HepG2 (cell line): ENCODE measurements around the gene CHST13. TPM values are rescaled to one million over a fixed set of nuclear protein-coding genes. Genes with fewer than 3 reads are reported as not detected.

Experiments used
- ATAC-seq: fragments of 200-7000 bp; cut with Tn5 transposase; 3 replicates; pipeline ENCODE4 v1.9.1; 2020; ENCODE audit warnings: mild to moderate bottlenecking, moderate library complexity
- BruUV-seq: library from RNA; stranded (reverse); fragments of 400-500 nt; replicated peaks from 2 replicates; lab custom pipeline; 2021; lab: Mats Ljungman, UMichigan
- CTCF ChIA-PET: fragments of 300-600 bp; formaldehyde crosslinking; extraction: SDS; loops from one replicate; lab custom pipeline; 2021; ENCODE audit warnings: low total read pairs, inconsistent platforms, low intra/inter-chr PET ratio; lab: Yijun Ruan, JAX
- POLR2A ChIA-PET: fragments of 350-600 bp; sonication (Branson Sonifier 250); formaldehyde crosslinking; loops from one replicate; lab custom pipeline; 2020; ENCODE audit warnings: antibody characterized with exemption, inconsistent platforms; lab: Yijun Ruan, JAX
- DNase-seq: peaks from one replicate; pipeline ENCODE4 v3.0.0-alpha.2; 2015; ENCODE audit warnings: low spot score
- FAIRE-seq: peaks from 3 replicates; lab custom pipeline; 2011; peaks lifted over from hg19 to GRCh38; lab: Jason Lieb, UNC
- H2AFZ ChIP-seq: one replicate; pipeline ENCODE4 v1.6.1; 2011; ENCODE audit warnings: low read length, inconsistent platforms
- H3K27ac ChIP-seq: fragments of 300-600 bp; 3 replicates; pipeline ENCODE4 v1.8.0; 2011; ENCODE audit warnings: mixed run types, mild to moderate bottlenecking, mixed read lengths, low read length, inconsistent platforms; ENCODE audit not compliant: insufficient read depth; ENCODE audit errors: extremely low read length
- H3K27me3 ChIP-seq, 2 experiments: fragments of 200-600 bp in 1 of 2; 2 replicates in 1 of 2; 3 replicates in 1 of 2; pipeline versions ENCODE4 v1.6.0 to v1.8.0; 2011; ENCODE audit warnings: low read length in 2 of 2, mild to moderate bottlenecking in 2 of 2, moderate library complexity in 2 of 2, inconsistent platforms in 1 of 2; ENCODE audit not compliant: insufficient read depth in 2 of 2, control insufficient read depth in 1 of 2
- H3K36me3 ChIP-seq, 2 experiments: fragments of 200-600 bp in 1 of 2; replicated peaks in 1 of 2; 2 replicates in 1 of 2; 3 replicates in 1 of 2; pipeline versions ENCODE4 v1.5.1 to v1.8.0; 2011; ENCODE audit warnings: low read length in 2 of 2, inconsistent platforms in 1 of 2; ENCODE audit not compliant: insufficient read depth in 2 of 2, control insufficient read depth in 1 of 2
- H3K4me1 ChIP-seq: 2 replicates; pipeline ENCODE4 v1.5.1; 2012; ENCODE audit warnings: low read length, inconsistent platforms; ENCODE audit not compliant: insufficient read depth
- H3K4me2 ChIP-seq: 2 replicates; pipeline ENCODE4 v1.6.0; 2011; ENCODE audit warnings: low read depth, low read length, inconsistent platforms
- H3K4me3 ChIP-seq, 3 experiments: fragments of 200-600 bp in 1 of 3; sonication (generic), shearing (Covaris generic) in 1 of 3; replicated peaks in 1 of 3; 2 replicates each; pipeline ENCODE4 v1.5.1; 2011 to 2016; ENCODE audit warnings: low read length in 3 of 3, inconsistent platforms in 2 of 3, low read depth in 2 of 3, mild to moderate bottlenecking in 2 of 3, control low read depth in 1 of 3, mixed read lengths in 1 of 3; ENCODE audit not compliant: insufficient read depth in 1 of 3
- H3K79me2 ChIP-seq: one replicate; pipeline ENCODE4 v1.6.1; 2011; ENCODE audit warnings: low read length, inconsistent platforms; ENCODE audit not compliant: insufficient read depth
- H3K9ac ChIP-seq: 2 replicates; pipeline ENCODE4 v1.6.0; 2011; ENCODE audit warnings: mild to moderate bottlenecking, low read depth, low read length, inconsistent platforms; ENCODE audit not compliant: insufficient read depth
- H3K9me3 ChIP-seq: 2 replicates; pipeline ENCODE4 v1.5.1; 2012; ENCODE audit warnings: mild to moderate bottlenecking, low read length
- H4K20me1 ChIP-seq: 2 replicates; pipeline ENCODE4 v1.6.0; 2011; ENCODE audit warnings: inconsistent platforms, mild to moderate bottlenecking, low read length, moderate library complexity; ENCODE audit not compliant: insufficient read depth
- ASH2L ChIP-seq: fragments of 300-600, 200-600 bp; sonication (generic); IDR thresholded peaks from 2 replicates; pipeline ENCODE4 v1.7.0; 2017; ENCODE audit warnings: low read depth, mild to moderate bottlenecking, moderate library complexity, mixed read lengths, low read length; ENCODE audit not compliant: insufficient read length
- BRF2 ChIP-seq: sonication (generic); formaldehyde crosslinking; IDR thresholded peaks from 2 replicates; pipeline ENCODE4 v1.8.1; 2022; ENCODE audit warnings: mild to moderate bottlenecking, missing genetic modification reagents
- CSRNP1 ChIP-seq: sonication (generic); formaldehyde crosslinking; IDR thresholded peaks from 2 replicates; pipeline ENCODE4 v1.8.1; 2023; ENCODE audit warnings: mild to moderate bottlenecking, missing genetic modification reagents
- ESRRA ChIP-seq: sonication (generic); formaldehyde crosslinking; IDR thresholded peaks from 2 replicates; pipeline ENCODE4 v1.5.1; 2020; ENCODE audit warnings: mild to moderate bottlenecking, low read depth, missing genetic modification reagents
- ETV6 ChIP-seq: sonication (generic); formaldehyde crosslinking; conservative IDR thresholded peaks from 2 replicates; pipeline ENCODE4 v1.4.0; 2020; ENCODE audit warnings: missing genetic modification reagents
- HDAC2 ChIP-seq: sonication (generic); formaldehyde crosslinking; IDR thresholded peaks from 2 replicates; pipeline ENCODE4 v1.4.0; 2020; ENCODE audit warnings: missing genetic modification reagents
- KLF11 ChIP-seq: IDR thresholded peaks from 2 replicates; pipeline ENCODE4 v1.6.1; 2016; ENCODE audit warnings: missing compliant biosample characterization
- LCORL ChIP-seq, 2 experiments: fragments of 450-650 bp in 1 of 2; sonication (generic) in 1 of 2; formaldehyde crosslinking in 1 of 2; IDR thresholded peaks; 2 replicates each; pipeline versions ENCODE4 v1.5.0 to v1.6.1; 2017 to 2020; ENCODE audit warnings: antibody characterized with exemption in 1 of 2, missing genetic modification reagents in 1 of 2
- MAFF ChIP-seq: IDR thresholded peaks from 2 replicates; pipeline ENCODE4 v1.6.1; 2011; ENCODE audit warnings: low read depth, low read length, improper control_type of control experiment
- MXD1 ChIP-seq: sonication (generic); formaldehyde crosslinking; IDR thresholded peaks from 2 replicates; pipeline ENCODE4 v1.4.0; 2020; ENCODE audit warnings: mild to moderate bottlenecking, missing genetic modification reagents
- NAIF1 ChIP-seq: sonication (generic); formaldehyde crosslinking; IDR thresholded peaks from 2 replicates; pipeline ENCODE4 v1.5.0; 2020; ENCODE audit warnings: mild to moderate bottlenecking, missing genetic modification reagents, borderline replicate concordance
- RFXAP ChIP-seq: sonication (generic); formaldehyde crosslinking; IDR thresholded peaks from 2 replicates; pipeline ENCODE4 v1.4.0; 2020; ENCODE audit warnings: missing genetic modification reagents, borderline replicate concordance
- SKI ChIP-seq: fragments of 450-650 bp; IDR thresholded peaks from one replicate; pipeline ENCODE4 v1.6.1; 2018; ENCODE audit warnings: mild to moderate bottlenecking; ENCODE audit not compliant: partially characterized antibody
- TRIM22 ChIP-seq: fragments of 450-650 bp; IDR thresholded peaks from 2 replicates; pipeline ENCODE4 v1.6.1; 2017
- U2AF2 ChIP-seq: fragments of 200-400 bp; formaldehyde crosslinking; IDR thresholded peaks from 2 replicates; pipeline ENCODE4 v1.6.1; 2017; ENCODE audit warnings: low read depth, mild to moderate bottlenecking, low read length
- ZC3H4 ChIP-seq: sonication (generic); formaldehyde crosslinking; IDR thresholded peaks from 2 replicates; pipeline ENCODE4 v1.4.0; 2020; ENCODE audit warnings: missing genetic modification reagents, borderline replicate concordance
- ZNF256 ChIP-seq: sonication (generic); formaldehyde crosslinking; conservative IDR thresholded peaks from 2 replicates; pipeline ENCODE4 v1.4.0; 2020; ENCODE audit warnings: missing genetic modification reagents
- ZNF570 ChIP-seq: sonication (generic); formaldehyde crosslinking; IDR thresholded peaks from 2 replicates; pipeline ENCODE4 v1.4.0; 2020; ENCODE audit warnings: mild to moderate bottlenecking, missing genetic modification reagents, borderline replicate concordance
- ZNF616 ChIP-seq: sonication (generic); formaldehyde crosslinking; IDR thresholded peaks from 2 replicates; pipeline ENCODE4 v1.5.0; 2020; ENCODE audit warnings: low read depth, mild to moderate bottlenecking, missing genetic modification reagents
- ZNF7 ChIP-seq: IDR thresholded peaks from 2 replicates; pipeline ENCODE4 v1.6.1; 2016; ENCODE audit warnings: missing biosample characterization, missing genetic modification reagents
- WGBS: methylation state at CpG from one replicate; pipeline ENCODE4 v1.1.6; 2017; ENCODE audit warnings: low lambda C conversion rate; 5-methylcytosine and 5-hydroxymethylcytosine counted together
- in situ Hi-C: cut with HindIII; loops from 2 replicates; pipeline ENCODE4 v1.10.0; 2017; ENCODE audit warnings: low pct_unique_long_range_greater_than_20kb; ENCODE audit not compliant: extremely low pct_ligation_motif_present
- intact Hi-C: fragments of 100-400 bp; cut with micrococcal nuclease; formaldehyde crosslinking; loops from one replicate; pipeline ENCODE4 v1.10.0; 2022; ENCODE audit not compliant: unreplicated experiment
- polyA plus RNA-seq, 8 experiments: library from polyadenylated mRNA; depleted of rRNA in 3 of 8; stranded (reverse) in 7 of 8; unstranded in 1 of 8; fragments of >200 nt; fragmentation: Illumina TruSeq in 4 of 8; extraction: Trizol in 4 of 8; gene quantifications; 2 replicates each; pipeline versions ENCODE4 v1.2.1 to v1.2.3, GENCODE V29; 2011 to 2016; ENCODE audit warnings: low read depth in 4 of 8, missing spikeins in 1 of 8, mixed read lengths in 1 of 8; ENCODE audit not compliant: insufficient read depth in 1 of 8
- total RNA-seq, 5 experiments: library from RNA; depleted of rRNA; stranded (reverse); fragments of >200 nt; fragmentation: Illumina TruSeq; extraction: Trizol; gene quantifications; 2 replicates each; pipeline ENCODE4 v1.2.3, GENCODE V29; 2016; ENCODE audit warnings: low read depth in 1 of 5

The CHST13 gene
- total and polyA plus RNA-seq, 2 of the 13 experiments (the other 11 are each of a cell fraction or from before 2014, with no cell fraction given): 32.0 to 43.1 TPM

GRCh38 chr3:126491221-126492013 is 32.5 kb upstream of the CHST13 start:
- no peaks in the 10 kb centered on the region for H3K36me3 ChIP-seq
- no peaks in the 10 kb centered on the region; a peak in 1 of 5 replicates for H3K27me3 ChIP-seq
- BruUV-seq: no TSS peak
- in situ Hi-C loops (no loop called here), intact Hi-C loops (loop anchor here (10.0 kb wide), 1 partner anchor 63 kb away; the partner anchor contains the start of gene C3orf22)
- H3K9me3 ChIP-seq: no peaks in the 10 kb centered on the region
- ATAC-seq (no peak), FAIRE-seq (no peak), DNase-seq (no peak)
- POLR2A ChIA-PET: interaction anchor here (0.7 to 0.9 kb wide), 2 partner anchors 16 to 32 kb away, joined by 3 to 4 read pairs; partner anchors contain the start of gene ZXDC
- no peaks in the 10 kb centered on the region for H4K20me1 ChIP-seq
- H3K9ac ChIP-seq: no peak overlapping the region
- no peak overlapping the region for H3K4me3 ChIP-seq
- peaks cover 29% of the 10 kb centered on the region for H3K4me1 ChIP-seq
- no peak overlapping the region for H3K27ac ChIP-seq
- H3K79me2 ChIP-seq: no peaks in the 10 kb centered on the region
- WGBS: 73% methylated on average over 17 of the region's 21 CpGs
- no peak overlapping the region for H3K4me2 ChIP-seq
- H2AFZ ChIP-seq: no peak overlapping the region
- CTCF ChIA-PET: no interaction called here
- no peak for TF ChIP-seq NAIF1 (CRISPR knock-in tag)
- no peak for TF ChIP-seq MAFF
- no peak for TF ChIP-seq KLF11 (CRISPR knock-in tag)
- no peak for TF ChIP-seq ZNF7 (CRISPR knock-in tag)
- no peak for TF ChIP-seq ZNF570
- TF ChIP-seq CSRNP1 (CRISPR knock-in tag): no peak
- TF ChIP-seq ETV6 (CRISPR knock-in tag): no peak
- no peak for TF ChIP-seq U2AF2
- TF ChIP-seq ZNF616: no peak
- no peak for TF ChIP-seq LCORL (IDR thresholded peaks at IDR 0.05)
- TF ChIP-seq LCORL (CRISPR knock-in tag; IDR thresholded peaks at IDR 0.05): no peak
- no peak for TF ChIP-seq ASH2L
- TF ChIP-seq ESRRA (CRISPR knock-in tag): no peak
- no peak for TF ChIP-seq TRIM22
- TF ChIP-seq HDAC2 (CRISPR knock-in tag): no peak
- no peak for TF ChIP-seq ZNF256 (CRISPR knock-in tag)
- TF ChIP-seq MXD1 (CRISPR knock-in tag): no peak
- TF ChIP-seq SKI: no peak
- TF ChIP-seq BRF2: no peak
- no peak for TF ChIP-seq ZC3H4 (CRISPR knock-in tag)
- TF ChIP-seq RFXAP (CRISPR knock-in tag): no peak
